ENCODE measurements around the gene ZNF428. TPM values are rescaled to one million over a fixed set of nuclear protein-coding genes. Genes with fewer than 3 reads are reported as not detected.

The ZNF428 gene
- total and polyA plus RNA-seq, 2 of the 4 experiments (the other 2 are of a cell fraction), result 9.9 to 32.3 TPM

- Histone ChIP-seq H2BK5ac (ENCODE audit: low read depth, low read length, poor library complexity, severe bottlenecking) (no peak overlapping the region), H3K27ac (ENCODE audit: insufficient read depth, low read length) (no peak overlapping the region), H2AK9ac (replicated peaks; ENCODE audit: low read depth, low read length, poor library complexity) (no peak overlapping the region), H3K9ac (ENCODE audit: low read depth, low read length) (no peak overlapping the region), H3K4me2 (ENCODE audit: low read depth, low read length) (no peak overlapping the region), H2AFZ (replicated peaks; ENCODE audit: low read length, poor library complexity) (no peak overlapping the region), H3K36me3 (ENCODE audit: control insufficient read depth, insufficient read depth, low read length) (no peaks in the 10 kb centered on the region), H3K27me3 (ENCODE audit: control insufficient read depth, insufficient read depth, low read length) (no peaks in the 10 kb centered on the region), H3K4me3 (ENCODE audit: insufficient read depth, low read depth, low read length) (no peak overlapping the region), H3K4me1 (ENCODE audit: control insufficient read depth, insufficient read depth, low read length) (no peaks in the 10 kb centered on the region), H4K5ac (ENCODE audit: low read depth, low read length) (no peak overlapping the region), H4K20me1 (ENCODE audit: insufficient read depth, low read length) (no peaks in the 10 kb centered on the region), H4K8ac (ENCODE audit: low read depth in 2 of 2, low read length in 2 of 2) (no peak overlapping the region), H2BK120ac (ENCODE audit: low read depth, low read length) (no peak overlapping the region), H2AK5ac (ENCODE audit: low read depth, low read length) (no peak overlapping the region), H4K91ac (ENCODE audit: insufficient read depth, low read depth, low read length) (no peak overlapping the region), H2BK20ac (ENCODE audit: low read depth, low read length) (no peak overlapping the region), H3K18ac (ENCODE audit: low read depth, low read length) (no peak overlapping the region), H3K23ac (ENCODE audit: low read depth, low read length) (no peak overlapping the region), H3K9me1 (ENCODE audit: insufficient read depth, low read length) (no peaks in the 10 kb centered on the region), H3K9me3 (ENCODE audit: control insufficient read depth, insufficient read depth, low read length) (no peaks in the 10 kb centered on the region), H3K79me1 (ENCODE audit: low read depth in 1 of 2, low read length in 2 of 2) (peaks cover 0 to 1% of the 10 kb centered on the region in 2 experiments; a peak in 1 of 4 replicates), H3K4ac (ENCODE audit: low read depth, low read length) (no peak overlapping the region), H2BK15ac (ENCODE audit: low read depth, low read length) (no peak overlapping the region), H3K14ac (replicated peaks; ENCODE audit: low read depth, low read length) (no peak overlapping the region), H3K56ac (ENCODE audit: extremely low read depth, insufficient read depth, low read length) (no peak overlapping the region)
- dilution Hi-C loops (cut with HindIII; ENCODE audit: low sequenced_read_pairs, unreplicated experiment) (no loop called here), intact Hi-C loops (cut with micrococcal nuclease) (no loop called here), in situ Hi-C loops (cut with MboI; ENCODE audit: low sequenced_read_pairs) (no loop called here)
- ChIA-PET CTCF (interaction anchor here (0.8 kb wide), 1 partner anchor 22 kb away, joined by 3 read pairs; no protein-coding TSS in a partner anchor), POLR2A (ENCODE audit: unreplicated experiment) (no interaction called here)
- no peak for DNase-seq
- TF ChIP-seq, protein P1, sequence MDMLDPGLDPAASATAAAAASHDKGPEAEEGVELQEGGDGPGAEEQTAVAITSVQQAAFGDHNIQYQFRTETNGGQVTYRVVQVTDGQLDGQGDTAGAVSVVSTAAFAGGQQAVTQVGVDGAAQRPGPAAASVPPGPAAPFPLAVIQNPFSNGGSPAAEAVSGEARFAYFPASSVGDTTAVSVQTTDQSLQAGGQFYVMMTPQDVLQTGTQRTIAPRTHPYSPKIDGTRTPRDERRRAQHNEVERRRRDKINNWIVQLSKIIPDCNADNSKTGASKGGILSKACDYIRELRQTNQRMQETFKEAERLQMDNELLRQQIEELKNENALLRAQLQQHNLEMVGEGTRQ (IDR thresholded peaks at IDR 0.05; ENCODE audit: low read depth, low read length), result no peak
- no peak for TF ChIP-seq POLR2A (IDR thresholded peaks at IDR 0.05; ENCODE audit: low read depth, low read length)
- TF ChIP-seq MAFK (IDR thresholded peaks at IDR 0.05; ENCODE audit: low read depth, low read length), result no peak
- TF ChIP-seq RCOR1 (IDR thresholded peaks at IDR 0.05; ENCODE audit: insufficient replicate concordance, low read length), result no peak
- no peak for TF ChIP-seq MAZ (IDR thresholded peaks at IDR 0.05; ENCODE audit: borderline replicate concordance, low read depth, low read length)
- no peak for TF ChIP-seq ELK1 (IDR thresholded peaks at IDR 0.05; ENCODE audit: borderline replicate concordance, low read depth, low read length)
- TF ChIP-seq MXI1 (IDR thresholded peaks at IDR 0.05; ENCODE audit: borderline replicate concordance, low read depth, low read length), result no peak
- TF ChIP-seq RFX5 (IDR thresholded peaks at IDR 0.05; ENCODE audit: low read depth, low read length), result no peak
- TF ChIP-seq, protein P2, sequence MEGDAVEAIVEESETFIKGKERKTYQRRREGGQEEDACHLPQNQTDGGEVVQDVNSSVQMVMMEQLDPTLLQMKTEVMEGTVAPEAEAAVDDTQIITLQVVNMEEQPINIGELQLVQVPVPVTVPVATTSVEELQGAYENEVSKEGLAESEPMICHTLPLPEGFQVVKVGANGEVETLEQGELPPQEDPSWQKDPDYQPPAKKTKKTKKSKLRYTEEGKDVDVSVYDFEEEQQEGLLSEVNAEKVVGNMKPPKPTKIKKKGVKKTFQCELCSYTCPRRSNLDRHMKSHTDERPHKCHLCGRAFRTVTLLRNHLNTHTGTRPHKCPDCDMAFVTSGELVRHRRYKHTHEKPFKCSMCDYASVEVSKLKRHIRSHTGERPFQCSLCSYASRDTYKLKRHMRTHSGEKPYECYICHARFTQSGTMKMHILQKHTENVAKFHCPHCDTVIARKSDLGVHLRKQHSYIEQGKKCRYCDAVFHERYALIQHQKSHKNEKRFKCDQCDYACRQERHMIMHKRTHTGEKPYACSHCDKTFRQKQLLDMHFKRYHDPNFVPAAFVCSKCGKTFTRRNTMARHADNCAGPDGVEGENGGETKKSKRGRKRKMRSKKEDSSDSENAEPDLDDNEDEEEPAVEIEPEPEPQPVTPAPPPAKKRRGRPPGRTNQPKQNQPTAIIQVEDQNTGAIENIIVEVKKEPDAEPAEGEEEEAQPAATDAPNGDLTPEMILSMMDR (conservative IDR thresholded peaks at IDR 0.05; ENCODE audit: low read depth, low read length), result no peak
- TF ChIP-seq RAD21 (IDR thresholded peaks at IDR 0.05; ENCODE audit: low read length), result no peak
- ATAC-seq (ENCODE audit: low read depth), result no peak
- 75% methylated on average over 10 of the region's 32 CpGs; no CpG with 5 or more reads in 1 of the 2 experiments for WGBS, 2 experiments (ENCODE audit: extremely low coverage in 2 of 2, insufficient read length in 1 of 2)
- BruUV-seq (replicated peaks), result no TSS peak
These were observed 6.6 kb upstream of the ZNF428 start for GRCh38 chr19:43625918-43626579.

All from IMR-90 (cell line).